DMS 273 (cell line): ENCODE results near the gene SLC38A1.

Experiments
- DNase-seq: peaks from one replicate; lab custom pipeline; 2025; ENCODE audit not compliant: unreplicated experiment; lab: John Stamatoyannopoulos, UW

The SLC38A1 gene

GRCh38 chr12:46234000-46234399 lies 34.8 kb downstream of the SLC38A1 start:
- no peak for DNase-seq

GRCh38 chr12:46233423-46233822 lies 35.4 kb downstream of the SLC38A1 start:
- no peak for DNase-seq

- DNase-seq, result no peak
Observed at GRCh38 chr12:46230983-46231382, 37.9 kb downstream of the SLC38A1 start.

GRCh38 chr12:46230306-46230705 lies 38.5 kb downstream of the SLC38A1 start:
- no peak for DNase-seq

GRCh38 chr12:46227616-46228015 lies 41.2 kb downstream of the SLC38A1 start:
- no peak for DNase-seq

- DNase-seq, result no peak
Observed at GRCh38 chr12:46224386-46224785, 44.5 kb downstream of the SLC38A1 start.

- DNase-seq, result no peak
Observed at GRCh38 chr12:46223047-46223446, 45.8 kb downstream of the SLC38A1 start.

- no peak for DNase-seq
Observed at GRCh38 chr12:46222636-46223035, 46.2 kb downstream of the SLC38A1 start.

- DNase-seq, result no peak
Observed at GRCh38 chr12:46221255-46222128, 47.4 kb downstream of the SLC38A1 start.

- DNase-seq, result no peak
Observed at GRCh38 chr12:46219877-46220655, 48.8 kb downstream of the SLC38A1 start.

- DNase-seq, result no peak
Observed at GRCh38 chr12:46219132-46219876, 49.5 kb downstream of the SLC38A1 start.

GRCh38 chr12:46218322-46219095 lies 50.3 kb downstream of the SLC38A1 start:
- DNase-seq, result no peak

- no peak for DNase-seq
Observed at GRCh38 chr12:46217541-46218321, 51.1 kb downstream of the SLC38A1 start.

GRCh38 chr12:46214668-46215436 lies 54.0 kb downstream of the SLC38A1 start:
- DNase-seq, result no peak

GRCh38 chr12:46212108-46212982 lies 56.5 kb downstream of the SLC38A1 start:
- no peak for DNase-seq

- no peak for DNase-seq
Observed at GRCh38 chr12:46210873-46211439, 57.9 kb downstream of the SLC38A1 start.

GRCh38 chr12:46209914-46210872 lies 58.6 kb downstream of the SLC38A1 start:
- no peak for DNase-seq
